Fibroblast of skin of left quadriceps (primary cell): ENCODE data around the gene LDHA.

Source experiments
- DNase-seq, 2 experiments: peaks; one replicate each; pipeline ENCODE4 v3.0.0-alpha.2; 2013; ENCODE audit warnings: low read depth in 2 of 2

The LDHA gene

DNA sequence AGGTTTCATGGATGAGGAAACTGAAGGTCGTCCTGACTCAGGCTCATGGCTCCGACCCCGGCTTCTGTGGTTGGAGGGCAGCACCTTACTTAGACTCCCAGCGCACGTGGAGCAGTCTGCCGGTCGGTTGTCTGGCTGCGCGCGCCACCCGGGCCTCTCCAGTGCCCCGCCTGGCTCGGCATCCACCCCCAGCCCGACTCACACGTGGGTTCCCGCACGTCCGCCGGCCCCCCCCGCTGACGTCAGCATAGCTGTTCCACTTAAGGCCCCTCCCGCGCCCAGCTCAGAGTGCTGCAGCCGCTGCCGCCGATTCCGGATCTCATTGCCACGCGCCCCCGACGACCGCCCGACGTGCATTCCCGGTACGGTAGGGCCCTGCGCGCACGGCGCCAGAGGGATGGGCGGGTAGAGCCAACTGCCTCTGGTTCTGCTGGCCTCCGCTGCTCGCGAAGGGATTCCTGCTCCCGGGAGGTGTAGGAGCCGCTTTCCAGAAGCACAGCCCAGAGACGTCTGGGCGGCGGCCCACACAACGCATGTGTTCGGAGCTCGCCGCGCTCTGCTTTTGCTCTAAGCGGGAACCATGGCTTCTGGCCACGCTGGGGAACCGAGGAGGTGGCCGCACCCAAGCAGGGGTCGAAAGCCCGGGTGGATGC is at the start of gene LDHA:
Gene LDHA, plus strand, starts transcription at position 289 of the 653 bp plus-strand sequence. CDS start 2,280 bp downstream, outside the sequence.
- DNase-seq: peak; percentile 93

GRCh38 chr11:18347471-18348125 is 46.8 kb upstream of the LDHA start:
- DNase-seq: peak; percentile 61 to 67

GRCh38 chr11:18352581-18352980 is 41.8 kb upstream of the LDHA start:
- no peak for DNase-seq

DNA sequence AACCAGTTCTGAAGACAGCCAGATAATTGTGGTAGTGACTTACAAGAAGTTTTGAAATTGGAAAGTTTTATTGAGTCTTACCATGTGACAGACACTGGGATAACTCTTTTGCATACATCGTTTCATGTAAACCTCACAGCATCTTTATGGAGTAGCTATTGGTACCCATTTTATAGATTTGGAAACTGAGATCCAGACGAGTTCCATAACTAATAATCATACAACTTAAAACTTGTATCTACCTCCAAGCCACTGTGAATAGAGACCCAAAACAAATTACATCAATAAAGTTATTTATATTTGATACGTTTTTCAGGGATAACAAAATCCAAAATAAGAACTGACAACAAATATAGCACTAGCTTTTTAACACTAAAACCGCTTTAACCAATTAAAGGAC is 35.7 kb upstream of the LDHA start:
- DNase-seq: no peak

DNA sequence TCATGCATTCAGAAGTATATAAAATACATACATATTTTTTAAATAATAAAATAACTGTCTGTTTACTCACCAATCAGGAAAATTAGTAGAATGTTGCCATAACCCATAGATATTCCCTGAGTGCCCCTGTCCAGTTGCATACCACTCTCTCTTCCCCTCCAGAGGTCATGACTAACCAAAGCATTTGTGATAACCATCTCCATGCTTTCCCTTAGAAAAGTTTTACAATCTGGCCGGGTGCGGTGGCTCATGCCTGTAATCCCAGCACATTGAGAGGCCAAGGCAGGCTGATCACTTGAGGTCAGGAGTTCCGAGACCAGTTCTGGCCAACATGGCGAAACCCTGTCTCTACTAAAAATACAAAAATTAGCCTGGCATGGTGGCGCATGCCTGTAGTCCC is 33.2 kb upstream of the LDHA start:
- no peak for DNase-seq

- DNase-seq: no peak
Measured at GRCh38 chr11:18364495-18365073, 29.8 kb upstream of the LDHA start.

DNA sequence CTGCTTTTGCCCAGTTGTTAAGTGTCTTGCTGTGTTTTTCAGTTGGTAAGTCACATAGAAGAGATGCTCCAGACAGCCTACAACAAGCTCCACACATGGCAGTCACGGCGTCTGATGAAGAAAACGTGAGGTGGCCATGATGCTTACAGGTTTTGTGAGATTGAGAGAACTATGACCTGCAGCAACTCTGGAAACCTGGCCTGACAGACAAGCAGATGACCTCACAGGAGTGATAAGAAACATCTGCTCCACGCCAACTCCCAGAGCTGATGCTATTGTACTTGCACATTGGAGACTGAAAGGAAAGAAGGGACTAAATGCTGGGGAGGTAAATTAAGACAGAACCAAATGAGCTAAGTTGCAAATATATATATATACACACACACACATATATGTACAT is 28.6 kb upstream of the LDHA start:
- DNase-seq: no peak

GRCh38 chr11:18366286-18366685 is 28.1 kb upstream of the LDHA start:
- DNase-seq: no peak

GRCh38 chr11:18367431-18367830 is 26.9 kb upstream of the LDHA start:
- no peak for DNase-seq

- no peak for DNase-seq
Measured at GRCh38 chr11:18368221-18368620, 26.1 kb upstream of the LDHA start.

GRCh38 chr11:18369398-18369797 is 25.0 kb upstream of the LDHA start:
- no peak for DNase-seq

GRCh38 chr11:18371279-18371678 is 23.1 kb upstream of the LDHA start:
- DNase-seq: no peak

DNA sequence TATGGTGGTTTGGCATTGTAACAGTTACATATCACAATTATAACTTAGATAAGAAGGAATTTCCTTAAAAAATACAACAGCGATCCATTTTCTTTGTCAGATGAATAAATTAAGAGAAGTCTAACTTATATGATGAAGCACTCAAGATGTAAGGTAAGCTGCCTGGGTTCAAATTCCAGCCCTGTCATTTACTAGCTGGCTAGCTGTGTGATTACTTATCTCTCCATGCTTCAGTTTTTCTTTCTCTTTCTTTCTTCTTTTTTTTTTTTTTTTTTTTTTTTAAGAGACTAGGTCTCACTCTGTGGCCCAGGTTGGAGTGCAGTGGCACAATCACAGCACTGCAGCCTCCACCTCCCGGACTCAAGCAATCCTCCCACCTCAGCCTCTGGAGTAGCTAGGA is 22.2 kb upstream of the LDHA start:
- no peak for DNase-seq

- no peak for DNase-seq
Measured at GRCh38 chr11:18374956-18375355, 19.4 kb upstream of the LDHA start.

- DNase-seq: no peak
Measured at GRCh38 chr11:18375941-18376340, 18.4 kb upstream of the LDHA start.

DNA sequence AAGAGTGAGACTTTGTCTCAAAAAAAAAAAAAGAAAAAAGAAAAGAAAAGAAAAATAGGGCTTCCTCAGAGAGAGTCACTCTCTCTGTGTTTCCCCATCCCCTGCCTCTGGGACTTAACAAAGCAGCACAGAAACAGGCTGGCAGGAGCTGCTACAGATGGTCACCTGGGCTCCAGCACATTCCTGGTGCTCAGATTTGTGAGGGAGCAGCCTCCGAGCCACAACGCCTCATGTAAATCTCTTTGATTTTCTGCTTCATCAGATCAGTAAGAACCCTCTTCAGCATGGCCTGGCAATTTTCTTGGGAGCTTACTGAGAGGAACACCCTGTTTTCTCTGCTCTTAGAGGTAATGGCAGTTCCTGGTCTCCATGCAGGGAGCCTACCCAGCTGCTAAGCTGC is 15.2 kb upstream of the LDHA start:
- no peak for DNase-seq

- peak; percentile 70 to 77 for DNase-seq
Measured at GRCh38 chr11:18383388-18384156, 10.8 kb upstream of the LDHA start.

- peak; percentile 32 to 42 for DNase-seq
Measured at GRCh38 chr11:18384157-18384641, 10.2 kb upstream of the LDHA start.

DNA sequence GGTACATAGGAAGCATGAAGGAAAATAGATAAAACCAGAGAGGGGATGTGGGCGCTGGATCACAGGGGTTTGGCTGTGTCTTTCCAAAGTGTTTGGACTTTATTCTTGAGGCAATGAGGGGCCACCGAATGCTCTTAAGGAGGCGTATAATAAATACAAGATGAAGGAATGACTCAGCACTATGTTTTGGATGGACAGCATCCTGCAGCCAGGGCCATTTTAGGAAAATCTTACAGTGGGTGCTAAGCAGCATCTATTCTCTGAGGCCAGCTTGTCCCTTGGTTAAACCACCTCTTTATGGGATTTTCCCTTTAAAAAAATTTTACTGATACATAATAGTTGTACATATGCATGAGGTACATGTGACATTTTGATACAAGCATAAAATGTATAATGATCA is 4.3 kb upstream of the LDHA start:
- no peak for DNase-seq

GRCh38 chr11:18392434-18393321 is 1.7 kb upstream of the LDHA start:
- no peak for DNase-seq

GRCh38 chr11:18393581-18394274 is 635 bp upstream of the LDHA start:
- no peak for DNase-seq
